DOHH2 (cell line): ENCODE measurements around the gene KRT6B.

Experiments
- H3F3A ChIP-seq: fragments of 200-600 bp; sonication (generic), shearing (Covaris generic); 2 replicates; pipeline ENCODE4 v1.6.0; 2016; ENCODE audit warnings: antibody characterized with exemption, mild to moderate bottlenecking; ENCODE audit not compliant: control insufficient read depth, insufficient read depth
- H3K27ac ChIP-seq: fragments of 200-600 bp; sonication (generic); 2 replicates; pipeline ENCODE4 v1.5.1; 2014; ENCODE audit warnings: low read depth, mild to moderate bottlenecking, low read length, moderate library complexity
- H3K27me3 ChIP-seq: fragments of 200-600 bp; sonication (generic); 2 replicates; pipeline ENCODE4 v1.6.1; 2014; ENCODE audit warnings: mild to moderate bottlenecking, low read length, mixed read lengths; ENCODE audit not compliant: control insufficient read depth
- H3K36me3 ChIP-seq: fragments of 200-600 bp; sonication (generic); 2 replicates; pipeline ENCODE4 v1.6.1; 2014; ENCODE audit warnings: mild to moderate bottlenecking, low read length, moderate library complexity, mixed read lengths; ENCODE audit not compliant: control insufficient read depth
- H3K4me1 ChIP-seq: fragments of 200-600 bp; sonication (generic); 2 replicates; pipeline ENCODE4 v1.6.1; 2014; ENCODE audit warnings: mild to moderate bottlenecking, low read length, mixed read lengths; ENCODE audit not compliant: control insufficient read depth
- H3K4me2 ChIP-seq: fragments of 200-600 bp; sonication (generic); 2 replicates; pipeline ENCODE4 v1.6.0; 2014; ENCODE audit warnings: mild to moderate bottlenecking, low read length, moderate library complexity
- H3K4me3 ChIP-seq: fragments of 200-600 bp; sonication (generic); 2 replicates; pipeline ENCODE4 v1.5.1; 2014; ENCODE audit warnings: mild to moderate bottlenecking, low read length, mixed read lengths
- H3K79me2 ChIP-seq: fragments of 200-600 bp; sonication (generic); 2 replicates; pipeline ENCODE4 v1.6.1; 2014; ENCODE audit warnings: mild to moderate bottlenecking, low read length, mixed read lengths; ENCODE audit not compliant: control insufficient read depth
- H3K9me2 ChIP-seq: fragments of 200-600 bp; sonication (generic); replicated peaks from 2 replicates; pipeline ENCODE4 v1.6.1; 2014; ENCODE audit warnings: mild to moderate bottlenecking, low read length, mixed read lengths; ENCODE audit not compliant: control insufficient read depth
- H3K9me3 ChIP-seq: fragments of 200-600 bp; sonication (generic); 2 replicates; pipeline ENCODE4 v1.6.1; 2014; ENCODE audit warnings: antibody characterized with exemption, low read length, mixed read lengths; ENCODE audit not compliant: control insufficient read depth, insufficient read depth
- H4K20me1 ChIP-seq: fragments of 200-600 bp; sonication (generic); 2 replicates; pipeline ENCODE4 v1.6.0; 2014; ENCODE audit warnings: low read depth, mild to moderate bottlenecking, antibody characterized with exemption, low read length, moderate library complexity; ENCODE audit not compliant: control insufficient read depth, insufficient read depth
- EZH2phosphoT487 ChIP-seq: fragments of 200-600 bp; sonication (generic); IDR thresholded peaks from 2 replicates; pipeline ENCODE4 v1.6.1; 2017; ENCODE audit warnings: borderline replicate concordance, mild to moderate bottlenecking, antibody characterized with exemption, low read length, moderate library complexity, mixed read lengths
- TF ChIP-seq, protein P1 (sequence below): fragments of 200-600 bp; sonication (generic); IDR thresholded peaks from one replicate; pipeline ENCODE4 v1.5.1; 2014; ENCODE audit warnings: antibody characterized with exemption, mild to moderate bottlenecking, low read depth, low read length; ENCODE audit not compliant: poor library complexity, severe bottlenecking

The KRT6B gene

DNA sequence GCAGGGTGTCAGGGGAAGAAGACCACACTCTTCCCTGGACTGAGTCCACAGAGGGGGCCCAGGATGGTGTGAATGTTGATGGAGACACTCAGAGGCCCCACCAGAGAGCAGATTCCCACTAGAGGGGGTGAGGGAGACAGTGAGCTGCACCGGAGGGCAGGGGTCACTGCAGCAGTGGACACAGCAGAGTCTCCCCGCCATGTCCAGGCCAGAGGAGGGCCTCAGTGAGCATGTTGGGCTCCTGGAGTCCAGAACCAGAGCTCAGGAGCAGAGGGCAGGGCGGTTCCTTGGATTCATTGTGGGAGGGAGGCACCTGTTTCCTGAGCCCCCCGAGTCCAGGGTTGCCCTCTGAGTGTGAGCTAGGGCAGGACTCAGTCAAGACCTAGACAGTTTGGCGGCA is 44.0 kb downstream of the KRT6B start:
- Histone ChIP-seq H3K4me2 (no peak overlapping the region), H3K36me3 (no peaks in the 10 kb centered on the region), H4K20me1 (no peaks in the 10 kb centered on the region), H3K9me3 (no peaks in the 10 kb centered on the region), H3K4me1 (no peaks in the 10 kb centered on the region), H3K9me2 (no peaks in the 10 kb centered on the region), H3K4me3 (no peak overlapping the region), H3K27me3 (no peaks in the 10 kb centered on the region), H3F3A (no peaks in the 10 kb centered on the region), H3K27ac (no peak overlapping the region), H3K79me2 (no peaks in the 10 kb centered on the region)
- no peak for TF ChIP-seq EZH2phosphoT487
- TF ChIP-seq, protein P1, sequence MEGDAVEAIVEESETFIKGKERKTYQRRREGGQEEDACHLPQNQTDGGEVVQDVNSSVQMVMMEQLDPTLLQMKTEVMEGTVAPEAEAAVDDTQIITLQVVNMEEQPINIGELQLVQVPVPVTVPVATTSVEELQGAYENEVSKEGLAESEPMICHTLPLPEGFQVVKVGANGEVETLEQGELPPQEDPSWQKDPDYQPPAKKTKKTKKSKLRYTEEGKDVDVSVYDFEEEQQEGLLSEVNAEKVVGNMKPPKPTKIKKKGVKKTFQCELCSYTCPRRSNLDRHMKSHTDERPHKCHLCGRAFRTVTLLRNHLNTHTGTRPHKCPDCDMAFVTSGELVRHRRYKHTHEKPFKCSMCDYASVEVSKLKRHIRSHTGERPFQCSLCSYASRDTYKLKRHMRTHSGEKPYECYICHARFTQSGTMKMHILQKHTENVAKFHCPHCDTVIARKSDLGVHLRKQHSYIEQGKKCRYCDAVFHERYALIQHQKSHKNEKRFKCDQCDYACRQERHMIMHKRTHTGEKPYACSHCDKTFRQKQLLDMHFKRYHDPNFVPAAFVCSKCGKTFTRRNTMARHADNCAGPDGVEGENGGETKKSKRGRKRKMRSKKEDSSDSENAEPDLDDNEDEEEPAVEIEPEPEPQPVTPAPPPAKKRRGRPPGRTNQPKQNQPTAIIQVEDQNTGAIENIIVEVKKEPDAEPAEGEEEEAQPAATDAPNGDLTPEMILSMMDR = no peak

DNA sequence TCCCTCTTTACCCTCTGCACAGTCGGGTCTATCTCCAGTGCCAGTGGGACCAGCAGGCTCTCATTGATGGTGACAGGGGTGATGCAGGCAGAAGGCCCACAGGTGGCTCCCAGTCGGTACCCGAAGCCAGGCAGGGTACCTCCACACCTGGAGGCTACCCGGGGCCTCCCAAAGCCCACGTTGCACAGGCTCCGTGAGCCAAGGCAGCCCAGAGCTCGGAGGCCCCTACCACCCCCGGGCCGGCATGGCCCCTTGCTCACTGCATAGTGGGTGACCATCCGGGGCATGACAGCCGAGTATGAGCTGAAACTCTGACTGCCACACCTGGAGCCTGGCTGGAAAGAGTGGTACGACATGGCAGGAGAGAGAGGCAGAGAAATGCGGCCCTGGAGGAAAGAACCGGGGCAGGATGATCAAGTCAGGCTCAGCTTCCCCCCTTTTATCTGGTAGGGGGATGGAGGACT is 46.0 kb downstream of the KRT6B start, which contains the start of gene KRT82:
Gene KRT82 (minus strand): TSS at position 414 of the 464 bp plus-strand sequence. CDS start 58 bp downstream, at position 356.
- peaks cover 3% of the 10 kb centered on the region; the same call in 1 of the 2 replicates for H3K27me3 ChIP-seq
- H3K36me3 ChIP-seq = no peaks in the 10 kb centered on the region
- no peaks in the 10 kb centered on the region for H3F3A ChIP-seq
- no peak within 1 kb of the TSS for H3K4me2 ChIP-seq
- no peaks in the 10 kb centered on the region for H3K9me3 ChIP-seq
- H3K9me2 ChIP-seq = no peaks in the 10 kb centered on the region
- no peak within 1 kb of the TSS for H3K27ac ChIP-seq
- H3K4me3 ChIP-seq = no peak within 1 kb of the TSS
- no peaks in the 10 kb centered on the region for H4K20me1 ChIP-seq
- TF ChIP-seq, protein P1 = no peak
- no peak for TF ChIP-seq EZH2phosphoT487
- no peaks in the 10 kb centered on the region for H3K4me1 ChIP-seq
- H3K79me2 ChIP-seq = no peaks in the 10 kb centered on the region

DNA sequence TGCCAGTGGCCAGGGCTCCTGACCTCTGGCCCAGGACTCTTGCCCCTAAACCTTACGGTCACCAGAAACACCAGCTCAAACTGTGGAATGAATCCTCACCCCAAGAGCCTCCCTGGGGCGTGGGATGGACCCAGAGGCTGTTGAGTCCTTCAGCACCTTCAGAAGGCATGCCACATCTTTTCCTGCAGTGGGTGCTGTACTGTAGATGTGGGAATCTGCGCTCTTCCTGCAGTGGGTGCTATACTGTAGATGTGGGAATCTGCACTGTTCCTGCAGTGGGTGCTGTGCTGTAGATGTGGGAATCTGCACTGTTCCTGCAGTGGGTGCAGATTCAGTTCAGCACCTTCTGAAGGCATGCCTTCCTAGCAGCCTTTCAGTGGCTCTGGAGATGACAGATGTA is 47.0 kb downstream of the KRT6B start:
- peaks cover 3% of the 10 kb centered on the region; the same call in 1 of the 2 replicates for H3K27me3 ChIP-seq
- no peak overlapping the region for H3K4me2 ChIP-seq
- H3F3A ChIP-seq = no peaks in the 10 kb centered on the region
- H3K9me3 ChIP-seq = no peaks in the 10 kb centered on the region
- H3K4me1 ChIP-seq = no peaks in the 10 kb centered on the region
- H3K36me3 ChIP-seq = no peaks in the 10 kb centered on the region
- no peak overlapping the region for H3K27ac ChIP-seq
- no peaks in the 10 kb centered on the region for H3K9me2 ChIP-seq
- H4K20me1 ChIP-seq = no peaks in the 10 kb centered on the region
- H3K4me3 ChIP-seq = no peak overlapping the region
- no peaks in the 10 kb centered on the region for H3K79me2 ChIP-seq
- TF ChIP-seq EZH2phosphoT487 = no peak
- TF ChIP-seq, protein P1 = no peak
